HCT116 (cell line): ENCODE measurements around the gene ARMC12. TPM values are rescaled to one million over a fixed set of nuclear protein-coding genes. Genes with fewer than 3 reads are reported as not detected.
A peak's percentile ranks its signal among the peaks of the same experiment; 100 is the strongest.
"Not testable (repeated sequence)": the region's sequence is repeated elsewhere in the genome, so short reads cannot be mapped to it uniquely, and the experiment has no call there.

Experiments used
- ATAC-seq: fragments of 200-7000 bp; cut with Tn5 transposase; 2 replicates; pipeline ENCODE4 v1.9.1; 2020; ENCODE audit warnings: mild to moderate bottlenecking, moderate library complexity
- BruUV-seq: library from RNA; stranded (reverse); fragments of 400-500 nt; replicated peaks from 2 replicates; lab custom pipeline; 2021; lab: Mats Ljungman, UMichigan
- CTCF ChIA-PET: fragments of 300-600 bp; sonication (Branson Sonifier 250); formaldehyde crosslinking; loops from one replicate; lab custom pipeline; 2021; ENCODE audit warnings: antibody characterized with exemption; lab: Charles Lee
- POLR2A ChIA-PET: fragments of 300-600, 350-600 bp; sonication (Branson Sonifier 250); formaldehyde crosslinking; loops from one replicate; lab custom pipeline; 2021; ENCODE audit warnings: antibody characterized with exemption; lab: Charles Lee
- RAD21 ChIA-PET, 2 experiments: fragments of 300-600 bp; sonication (Branson Sonifier 250); formaldehyde crosslinking; loops; one replicate each; lab custom pipeline; 2023; ENCODE audit warnings: low total read pairs in 2 of 2; ENCODE audit not compliant: uncharacterized antibody in 2 of 2, unreplicated experiment in 2 of 2, low non-redundant PET in 1 of 2; lab: Charles Lee
- DNase-seq: peaks from one replicate; pipeline ENCODE4 v3.0.0-alpha.2; 2010; ENCODE audit warnings: low read depth, low spot score
- H2AFZ ChIP-seq: fragments of 200-600 bp; shearing (Covaris generic), sonication (generic); 2 replicates; pipeline ENCODE4 v1.6.1; 2017; ENCODE audit warnings: low read depth, mixed run types, mixed read lengths, antibody characterized with exemption, low read length; ENCODE audit not compliant: poor library complexity, severe bottlenecking
- H3K27ac ChIP-seq: 2 replicates; pipeline ENCODE4 v1.5.1; 2012; ENCODE audit warnings: low read depth, low read length
- H3K27me3 ChIP-seq: fragments of 200-600 bp; sonication (generic); 2 replicates; pipeline ENCODE4 v1.6.1; 2016; ENCODE audit warnings: mixed run types, low read length, mixed read lengths; ENCODE audit not compliant: insufficient read depth
- H3K36me3 ChIP-seq, 2 experiments: fragments of 200-500 bp in 1 of 2; fragments of 200-600 bp in 1 of 2; sonication (Bioruptor generic) in 1 of 2; sonication (generic) in 1 of 2; 2 replicates each; pipeline versions ENCODE4 v1.5.1 to v1.6.1; 2014 to 2016; ENCODE audit warnings: low read length in 2 of 2, inconsistent platforms in 1 of 2, mixed read lengths in 1 of 2, mixed run types in 1 of 2; ENCODE audit not compliant: insufficient read depth in 2 of 2, control insufficient read depth in 1 of 2
- H3K4me1 ChIP-seq, 2 experiments: fragments of 200-600 bp in 1 of 2; sonication (generic) in 1 of 2; 2 replicates each; pipeline versions ENCODE4 v1.5.1 to v1.6.1; 2012 to 2017; ENCODE audit warnings: low read length in 2 of 2, inconsistent platforms in 1 of 2, mild to moderate bottlenecking in 1 of 2, mixed read lengths in 1 of 2, mixed run types in 1 of 2, moderate library complexity in 1 of 2; ENCODE audit not compliant: insufficient read depth in 2 of 2, control insufficient read depth in 1 of 2
- H3K4me2 ChIP-seq: fragments of 200-600 bp; sonication (generic); 2 replicates; pipeline ENCODE4 v1.6.1; 2017; ENCODE audit warnings: mixed run types, low read length, mixed read lengths
- H3K4me3 ChIP-seq, 2 experiments: fragments of 200-600 bp in 1 of 2; sonication (generic) in 1 of 2; replicated peaks in 1 of 2; 2 replicates each; pipeline ENCODE4 v1.5.1; 2011 to 2016; ENCODE audit warnings: low read length in 2 of 2, control low read depth in 1 of 2, low read depth in 1 of 2, mild to moderate bottlenecking in 1 of 2, mixed read lengths in 1 of 2, mixed run types in 1 of 2
- H3K79me2 ChIP-seq: fragments of 200-600 bp; sonication (generic); 2 replicates; pipeline ENCODE4 v1.6.1; 2017; ENCODE audit warnings: mild to moderate bottlenecking, mixed run types, low read length, moderate library complexity, mixed read lengths; ENCODE audit not compliant: insufficient read depth
- H3K9ac ChIP-seq: fragments of 200-600 bp; sonication (generic); 2 replicates; pipeline ENCODE4 v1.6.1; 2016; ENCODE audit warnings: low read length, mixed read lengths
- H3K9me2 ChIP-seq: fragments of 200-600 bp; sonication (generic), shearing (Covaris generic); 2 replicates; pipeline ENCODE4 v1.6.1; 2017; ENCODE audit warnings: mixed run types, mild to moderate bottlenecking, moderate library complexity; ENCODE audit not compliant: insufficient read depth
- H3K9me3 ChIP-seq, 2 experiments: fragments of 200-500 bp in 1 of 2; fragments of 200-600 bp in 1 of 2; sonication (Bioruptor generic) in 1 of 2; sonication (generic) in 1 of 2; 2 replicates each; pipeline ENCODE4 v1.6.1; 2014 to 2017; ENCODE audit warnings: low read length in 2 of 2, mixed read lengths in 2 of 2, inconsistent platforms in 1 of 2, low read depth in 1 of 2, mild to moderate bottlenecking in 1 of 2, mixed run types in 1 of 2, moderate library complexity in 1 of 2; ENCODE audit not compliant: control insufficient read depth in 1 of 2, insufficient read depth in 1 of 2
- H4K20me1 ChIP-seq: fragments of 200-600 bp; sonication (generic), shearing (Covaris generic); 2 replicates; pipeline ENCODE4 v1.6.1; 2017; ENCODE audit warnings: mixed run types, mild to moderate bottlenecking, moderate library complexity; ENCODE audit not compliant: insufficient read depth
- CBX3 ChIP-seq: IDR thresholded peaks from 2 replicates; pipeline ENCODE4 v1.6.1; 2012; ENCODE audit warnings: low read depth
- CEBPB ChIP-seq: IDR thresholded peaks from 2 replicates; pipeline ENCODE4 v1.6.1; 2012; ENCODE audit warnings: low read depth
- CTCF ChIP-seq, 3 experiments: fragments of 200-600 bp in 1 of 3; sonication (generic) in 1 of 3; IDR thresholded peaks in 2 of 3; conservative IDR thresholded peaks in 1 of 3; 2 replicates each; pipeline ENCODE4 v1.5.1; 2012 to 2017; ENCODE audit warnings: low read depth in 2 of 3, low read length in 2 of 3, antibody characterized with exemption in 1 of 3, borderline replicate concordance in 1 of 3, control low read depth in 1 of 3, mild to moderate bottlenecking in 1 of 3, mixed read lengths in 1 of 3, mixed run types in 1 of 3, moderate library complexity in 1 of 3; ENCODE audit not compliant: insufficient read depth in 1 of 3
- EGR1 ChIP-seq: IDR thresholded peaks from 2 replicates; pipeline ENCODE4 v1.6.1; 2012; ENCODE audit warnings: low read depth
- EZH2 ChIP-seq: fragments of 200-600 bp; sonication (generic); IDR thresholded peaks from 2 replicates; pipeline ENCODE4 v1.6.1; 2017; ENCODE audit warnings: antibody characterized with exemption, mixed run types
- FOSL1 ChIP-seq: IDR thresholded peaks from 2 replicates; pipeline ENCODE4 v1.6.1; 2012; ENCODE audit warnings: low read depth
- JUND ChIP-seq: IDR thresholded peaks from 2 replicates; pipeline ENCODE4 v1.6.1; 2012
- MAX ChIP-seq: IDR thresholded peaks from 2 replicates; pipeline ENCODE4 v1.6.1; 2012
- RAD21 ChIP-seq: IDR thresholded peaks from 2 replicates; pipeline ENCODE4 v1.6.1; 2012; ENCODE audit warnings: low read depth, mild to moderate bottlenecking
- SRF ChIP-seq: IDR thresholded peaks from 2 replicates; pipeline ENCODE4 v1.6.1; 2012; ENCODE audit warnings: low read depth
- intact Hi-C: fragments of 100-400 bp; cut with micrococcal nuclease; formaldehyde crosslinking; loops from 2 replicates; pipeline ENCODE4 v1.10.0; 2022
- total RNA-seq: library from RNA; stranded (reverse); gene quantifications from one replicate; pipeline ENCODE4 v1.2.1, GENCODE V29; 2021; ENCODE audit not compliant: unreplicated experiment

Gene ARMC12
- total RNA-seq, 1 experiment from 2014 or later: 0.79 TPM

GRCh38 chr6:35694462-35694861, 42.4 kb upstream of the ARMC12 start:
- no peaks in the 10 kb centered on the region for H4K20me1 ChIP-seq
- ATAC-seq (0 out of 2 replicates have a peak, but pooled peaks have one; percentile 55), DNase-seq (peak; percentile 24)
- H3K27me3 ChIP-seq: no peaks in the 10 kb centered on the region
- TF ChIP-seq MAX (no peak), SRF (0 out of 2 replicates have a peak, but pooled peaks have one; percentile 16), FOSL1 (peak; percentile 90), CEBPB (no peak), JUND (peak; percentile 76), EGR1 (no peak), CBX3 (peak; percentile 98), RAD21 (no peak), EZH2 (no peak), CTCF (IDR thresholded peaks at IDR 0.05 in 2 of 3, conservative IDR thresholded peaks at IDR 0.05 in 1 of 3; ENCODE audit: borderline replicate concordance in 1 of 3, insufficient read depth in 1 of 3, low read depth in 2 of 3, low read length in 2 of 3) (no peak)
- CTCF ChIA-PET: no interaction called here
- H3K36me3 ChIP-seq: no peaks in the 10 kb centered on the region
- H3K27ac ChIP-seq: no peak overlapping the region
- intact Hi-C loops: no loop called here
- H3K4me1 ChIP-seq: 0 out of 4 replicates have a peak, but pooled peaks cover 0 to under 1% of the 10 kb centered on the region in 2 experiments
- BruUV-seq: no TSS peak
- H3K79me2 ChIP-seq: no peaks in the 10 kb centered on the region
- H3K4me2 ChIP-seq: no peak overlapping the region
- H3K9me2 ChIP-seq: no peaks in the 10 kb centered on the region
- H3K9me3 ChIP-seq: peaks cover 0 to 6% of the 10 kb centered on the region in 2 experiments; a peak in 2 of 4 replicates
- H2AFZ ChIP-seq: no peak overlapping the region
- H3K9ac ChIP-seq: no peak overlapping the region
- POLR2A ChIA-PET: no interaction called here
- RAD21 ChIA-PET: no interaction called here
- H3K4me3 ChIP-seq: no peak overlapping the region

- H3K27me3 ChIP-seq, RAD21 ChIA-PET, H4K20me1 ChIP-seq, H3K9ac ChIP-seq, H3K79me2 ChIP-seq, intact Hi-C loops, H3K4me1 ChIP-seq, H3K9me2 ChIP-seq, H2AFZ ChIP-seq, CTCF ChIA-PET, H3K9me3 ChIP-seq, POLR2A ChIA-PET, ATAC-seq, H3K36me3 ChIP-seq, BruUV-seq, H3K4me3 ChIP-seq, H3K27ac ChIP-seq, H3K4me2 ChIP-seq, DNase-seq: not testable (repeated sequence)
Observed at GRCh38 chr6:35698430-35698829, 38.4 kb upstream of the ARMC12 start.
